Measurements from ENCODE around the gene SAMD4A. TPM values are rescaled to one million over a fixed set of nuclear protein-coding genes. Genes with fewer than 3 reads are reported as not detected.

Gene SAMD4A
- polyA plus RNA-seq, 2 of the 4 experiments (the other 2 are of a cell fraction), result 3.9 to 5.4 TPM

- 91% methylated on average over 18 of the region's 18 CpGs for WGBS (ENCODE audit: missing lambda C conversion rate)
- no peak for DNase-seq (ENCODE audit: low read depth in 1 of 2, low spot score in 1 of 2)
- ATAC-seq, result no peak
- no peak for FAIRE-seq
- CTCF ChIA-PET, result interaction anchor here (0.6 to 4.4 kb wide), 4 partner anchors 7 to 202 kb away, joined by 3 to 32 read pairs (median 6); partner anchors contain the start of gene SAMD4A
- H3K4me2 ChIP-seq, result no peak overlapping the region
- POLR2A ChIA-PET, result no interaction called here
- no peak overlapping the region for H3K27ac ChIP-seq
- H3K4me1 ChIP-seq, result peaks cover under 1% of the 10 kb centered on the region; the same call in 1 of the 3 replicates
- TF ChIP-seq TP53 (CRISPR knock-in tag; IDR thresholded peaks at IDR 0.05), result no peak
- TF ChIP-seq ZC3H11A (IDR thresholded peaks at IDR 0.05), result no peak
- TF ChIP-seq MAZ (IDR thresholded peaks at IDR 0.05; ENCODE audit: borderline replicate concordance, low read depth, low read length), result no peak
- no peak for TF ChIP-seq RCOR1 (IDR thresholded peaks at IDR 0.05; ENCODE audit: low read depth, low read length)
- TF ChIP-seq BHLHE40 (IDR thresholded peaks at IDR 0.05; ENCODE audit: low read depth, low read length), result no peak
- TF ChIP-seq TFCP2L1 (CRISPR knock-in tag; IDR thresholded peaks at IDR 0.05), result no peak
- H3K9me3 ChIP-seq, result no peaks in the 10 kb centered on the region
- no peak overlapping the region for H3K4me3 ChIP-seq
Observed at GRCh38 chr14:54766276-54767138, 199.6 kb downstream of the SAMD4A start.

GRCh38 chr14:54767139-54767431, 200.2 kb downstream of the SAMD4A start:
- no peaks in the 10 kb centered on the region for H3K9me3 ChIP-seq
- H3K4me1 ChIP-seq, result peaks cover 6% of the 10 kb centered on the region
- H3K4me2 ChIP-seq, result no peak overlapping the region
- no peak for FAIRE-seq
- POLR2A ChIA-PET, result no interaction called here
- 80% methylated on average over 8 of the region's 10 CpGs for WGBS (ENCODE audit: missing lambda C conversion rate)
- H3K4me3 ChIP-seq, result no peak overlapping the region
- DNase-seq (ENCODE audit: low read depth in 1 of 2, low spot score in 1 of 2), result no peak
- H3K27ac ChIP-seq, result no peak overlapping the region
- no peak for ATAC-seq
- TF ChIP-seq NR3C1 (IDR thresholded peaks at IDR 0.05), result no peak
- no peak for TF ChIP-seq SREBF2 (IDR thresholded peaks at IDR 0.05)
- TF ChIP-seq HES2 (IDR thresholded peaks at IDR 0.05), result no peak
- TF ChIP-seq JUN (IDR thresholded peaks at IDR 0.05), result no peak
- no peak for TF ChIP-seq KDM1A (IDR thresholded peaks at IDR 0.05; ENCODE audit: low read depth)
- no peak for TF ChIP-seq FOSB (CRISPR knock-in tag; IDR thresholded peaks at IDR 0.05)
- TF ChIP-seq RFX5 (IDR thresholded peaks at IDR 0.05), result no peak
- TF ChIP-seq ZC3H11A (IDR thresholded peaks at IDR 0.05), result no peak
- CTCF ChIA-PET, result interaction anchor here (0.6 to 2.5 kb wide), 3 partner anchors 108 to 203 kb away, joined by 3 to 6 read pairs (median 5); partner anchors contain the start of gene SAMD4A

GRCh38 chr14:54767450-54767849, 200.5 kb downstream of the SAMD4A start:
- 100% methylated on average over 1 of the region's 3 CpGs for WGBS (ENCODE audit: missing lambda C conversion rate)
- POLR2A ChIA-PET, result no interaction called here

More at GRCh38 chr14:54767450-54767849, 200.5 kb downstream of the SAMD4A start:
- DNase-seq (ENCODE audit: low read depth in 1 of 2, low spot score in 1 of 2) (no peak), ATAC-seq (no peak), FAIRE-seq (no peak)
- TF ChIP-seq GATA3 (IDR thresholded peaks at IDR 0.05; ENCODE audit: borderline replicate concordance) (no peak), PHF8 (IDR thresholded peaks at IDR 0.05; ENCODE audit: borderline replicate concordance, low read depth) (no peak), FOXS1 (CRISPR knock-in tag; IDR thresholded peaks at IDR 0.05) (no peak), CHD4 (IDR thresholded peaks at IDR 0.05; ENCODE audit: borderline replicate concordance) (no peak), FOSB (CRISPR knock-in tag; IDR thresholded peaks at IDR 0.05) (no peak), NPAS2 (CRISPR knock-in tag; IDR thresholded peaks at IDR 0.05; ENCODE audit: borderline replicate concordance) (no peak), ZFP36 (IDR thresholded peaks at IDR 0.05; ENCODE audit: borderline replicate concordance, partially characterized antibody) (no peak), HES2 (IDR thresholded peaks at IDR 0.05) (no peak), MAZ (IDR thresholded peaks at IDR 0.05; ENCODE audit: borderline replicate concordance, low read depth, low read length) (no peak), POLR2A (IDR thresholded peaks at IDR 0.05; ENCODE audit: low read length) (no peak), PBX3 (IDR thresholded peaks at IDR 0.05) (no peak)
- Histone ChIP-seq H3K4me1 (peaks cover 10% of the 10 kb centered on the region), H3K27ac (no peak overlapping the region), H3K4me2 (no peak overlapping the region), H3K9me3 (no peaks in the 10 kb centered on the region), H3K4me3 (no peak overlapping the region)
- CTCF ChIA-PET, result interaction anchor here (0.6 to 2.5 kb wide), 5 partner anchors 74 to 204 kb away, joined by 3 to 6 read pairs (median 4); partner anchors contain the start of gene SAMD4A

Measured in A549 (cell line).